GM18526 (cell line): Measurements from ENCODE around the gene BCL10.

Source experiments
- POLR2A ChIP-seq: IDR thresholded peaks from 3 replicates; pipeline ENCODE4 v1.6.1; 2011; ENCODE audit not compliant: insufficient read length; ENCODE audit errors: extremely low read depth

The BCL10 gene

GRCh38 chr1:85258536-85259117 lies 17.8 kb downstream of the BCL10 start:
- TF ChIP-seq POLR2A: no peak

GRCh38 chr1:85245891-85246290 lies 30.5 kb downstream of the BCL10 start:
- no peak for TF ChIP-seq POLR2A

GRCh38 chr1:85245456-85245855 lies 31.0 kb downstream of the BCL10 start:
- no peak for TF ChIP-seq POLR2A

- TF ChIP-seq POLR2A: no peak
Observed at GRCh38 chr1:85244271-85245061, 32.0 kb downstream of the BCL10 start.

GRCh38 chr1:85243372-85243771 lies 33.1 kb downstream of the BCL10 start:
- TF ChIP-seq POLR2A: no peak

- no peak for TF ChIP-seq POLR2A
Observed at GRCh38 chr1:85240643-85241042, 35.8 kb downstream of the BCL10 start.

- no peak for TF ChIP-seq POLR2A
Observed at GRCh38 chr1:85240174-85240601, 36.2 kb downstream of the BCL10 start.

- no peak for TF ChIP-seq POLR2A
Observed at GRCh38 chr1:85237613-85238012, 38.8 kb downstream of the BCL10 start.

GRCh38 chr1:85230305-85230977 lies 46.0 kb downstream of the BCL10 start:
- no peak for TF ChIP-seq POLR2A

GRCh38 chr1:85229574-85230097 lies 46.8 kb downstream of the BCL10 start:
- TF ChIP-seq POLR2A: no peak

GRCh38 chr1:85228972-85229371 lies 47.5 kb downstream of the BCL10 start:
- TF ChIP-seq POLR2A: no peak

GRCh38 chr1:85225624-85226380 lies 50.6 kb downstream of the BCL10 start:
- no peak for TF ChIP-seq POLR2A

GRCh38 chr1:85224734-85225623 lies 51.5 kb downstream of the BCL10 start:
- TF ChIP-seq POLR2A: no peak

- TF ChIP-seq POLR2A: no peak
Observed at GRCh38 chr1:85224295-85224694, 52.1 kb downstream of the BCL10 start.
